Neural crest cell (in vitro differentiated cells): ENCODE measurements around the gene POLE4. TPM values are rescaled to one million over a fixed set of nuclear protein-coding genes. Genes with fewer than 3 reads are reported as not detected.

ENCODE experiments used
- DNase-seq: peaks from one replicate; pipeline ENCODE4 v3.0.0; 2021; ENCODE audit warnings: low read depth, mixed read lengths, low spot score
- H3K27ac Mint-ChIP-seq: one replicate; pipeline ENCODE4 v1.8.0; 2021; ENCODE audit warnings: mild to moderate bottlenecking, mixed read lengths; ENCODE audit not compliant: unreplicated experiment
- H3K27me3 Mint-ChIP-seq: 2 replicates; pipeline ENCODE4 v1.8.0; 2021; ENCODE audit warnings: low read depth, mild to moderate bottlenecking, mixed read lengths
- H3K36me3 Mint-ChIP-seq: 2 replicates; pipeline ENCODE4 v1.8.0; 2021; ENCODE audit warnings: low read depth, mild to moderate bottlenecking, mixed read lengths
- H3K4me1 Mint-ChIP-seq: 2 replicates; pipeline ENCODE4 v1.8.0; 2021; ENCODE audit warnings: mixed read lengths
- H3K4me3 Mint-ChIP-seq: one replicate; pipeline ENCODE4 v1.8.0; 2021; ENCODE audit warnings: mild to moderate bottlenecking, mixed read lengths
- H3K9me3 Mint-ChIP-seq: 2 replicates; pipeline ENCODE4 v1.8.0; 2021; ENCODE audit warnings: mixed read lengths
- CTCF ChIP-seq: fragments of 200-600 bp; sonication (generic); conservative IDR thresholded peaks from 2 replicates; pipeline ENCODE4 v1.5.0; 2021; ENCODE audit warnings: antibody characterized with exemption, mild to moderate bottlenecking
- total RNA-seq: library from RNA; stranded (reverse); gene quantifications from 2 replicates; pipeline ENCODE4 v1.2.1, GENCODE V29; 2021

Gene POLE4
- total RNA-seq, 1 donor from 2014 or later = 49.6 TPM

DNA sequence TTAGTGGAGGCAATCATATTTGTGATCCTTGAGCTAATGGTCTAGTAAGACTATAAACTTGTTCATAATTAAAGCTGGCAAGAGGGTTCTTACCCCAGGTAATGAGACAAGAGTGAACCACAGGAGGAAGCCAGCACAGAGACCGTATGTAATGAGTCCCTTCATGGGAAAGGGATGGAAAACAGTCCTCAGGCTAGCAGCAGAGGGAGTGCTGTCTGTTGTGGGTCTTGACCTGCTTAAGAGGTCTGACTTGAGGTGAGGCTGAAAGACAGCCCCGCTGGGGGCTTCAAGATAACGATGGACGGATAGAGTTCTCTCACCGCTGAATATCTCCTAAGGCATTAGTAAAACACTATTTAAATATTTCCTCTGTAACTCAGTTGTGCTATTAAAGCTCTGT, 16.2 kb upstream of the POLE4 start:
- peaks cover 4% of the 10 kb centered on the region for H3K36me3 Mint-ChIP-seq
- TF ChIP-seq CTCF = no peak
- H3K4me1 Mint-ChIP-seq = no peaks in the 10 kb centered on the region
- H3K27me3 Mint-ChIP-seq = no peaks in the 10 kb centered on the region
- no peaks in the 10 kb centered on the region for H3K9me3 Mint-ChIP-seq
- no peak overlapping the region for H3K27ac Mint-ChIP-seq
- H3K4me3 Mint-ChIP-seq = no peak overlapping the region
- no peak for DNase-seq

DNA sequence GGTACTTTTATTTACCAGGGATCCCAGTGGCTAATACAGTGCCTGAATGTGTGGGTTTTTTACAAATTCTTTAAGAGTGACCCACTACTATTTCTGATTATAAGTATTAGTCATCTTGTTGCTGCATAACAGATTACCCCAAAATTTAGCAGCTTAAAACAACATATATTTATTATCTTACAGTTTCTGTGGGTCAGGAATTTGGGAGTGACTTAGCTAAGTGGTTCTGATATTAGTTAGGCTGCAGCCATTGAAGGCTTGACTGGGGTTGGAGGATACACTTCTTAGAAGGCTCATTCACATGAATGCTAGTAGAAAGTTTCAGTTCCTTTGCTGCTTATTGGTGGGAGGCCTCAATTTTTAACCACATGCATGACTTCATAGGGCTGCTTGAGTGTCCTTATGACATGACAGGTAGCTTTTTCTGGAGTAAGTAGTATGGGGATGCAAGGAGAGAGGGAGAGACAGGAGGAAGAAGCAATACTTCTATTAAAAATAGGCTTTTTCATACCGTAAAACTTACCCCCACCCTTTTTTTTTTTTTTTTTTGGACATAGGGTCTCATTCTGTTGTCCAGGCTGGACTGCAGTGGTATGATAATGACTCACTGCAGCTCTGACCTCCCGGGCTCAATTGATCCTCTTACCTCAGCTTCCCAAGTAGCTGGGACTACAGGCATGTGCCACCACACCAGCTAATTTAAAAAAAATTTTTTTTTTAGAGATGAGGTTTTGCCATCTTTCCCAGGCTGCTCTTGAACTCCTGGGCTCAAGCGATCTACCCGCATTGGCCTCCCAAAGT, 13.3 kb upstream of the POLE4 start:
- DNase-seq = no peak
- TF ChIP-seq CTCF = no peak
- Mint-ChIP-seq H3K36me3 (peaks cover 21% of the 10 kb centered on the region), H3K27ac (no peak overlapping the region), H3K4me3 (no peak overlapping the region), H3K4me1 (no peaks in the 10 kb centered on the region), H3K27me3 (no peaks in the 10 kb centered on the region), H3K9me3 (peaks cover 8% of the 10 kb centered on the region)

- no peak for TF ChIP-seq CTCF
- Mint-ChIP-seq H3K4me3 (no peak overlapping the region), H3K36me3 (peaks cover 24% of the 10 kb centered on the region), H3K27ac (no peak overlapping the region), H3K4me1 (no peaks in the 10 kb centered on the region), H3K27me3 (no peaks in the 10 kb centered on the region), H3K9me3 (peaks cover 11% of the 10 kb centered on the region)
- no peak for DNase-seq
Observed at GRCh38 chr2:74945788-74946331, 12.6 kb upstream of the POLE4 start.

DNA sequence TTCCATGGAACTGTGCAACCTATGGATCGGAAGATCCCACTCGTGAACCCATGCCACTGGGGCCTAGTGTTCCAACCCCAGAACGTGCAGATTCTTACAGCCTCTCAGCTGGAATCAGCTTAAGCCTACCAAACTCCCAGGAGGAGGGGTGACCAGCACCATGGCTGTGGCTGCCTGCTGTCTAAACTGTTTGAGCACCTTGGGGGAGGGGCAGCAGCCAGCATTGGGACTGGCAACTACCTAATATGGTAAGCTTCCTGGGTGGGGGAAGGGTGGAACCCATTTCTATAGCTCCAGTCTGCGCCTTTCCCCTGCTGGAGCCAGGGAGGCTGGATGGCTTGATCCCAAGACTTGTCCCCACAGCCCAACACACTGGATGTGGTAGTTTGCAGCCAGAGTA, 10.7 kb upstream of the POLE4 start:
- TF ChIP-seq CTCF = no peak
- Mint-ChIP-seq H3K27ac (no peak overlapping the region), H3K9me3 (peaks cover 18% of the 10 kb centered on the region), H3K36me3 (peaks cover 39% of the 10 kb centered on the region), H3K4me1 (no peaks in the 10 kb centered on the region), H3K27me3 (no peaks in the 10 kb centered on the region), H3K4me3 (no peak overlapping the region)
- no peak for DNase-seq

DNA sequence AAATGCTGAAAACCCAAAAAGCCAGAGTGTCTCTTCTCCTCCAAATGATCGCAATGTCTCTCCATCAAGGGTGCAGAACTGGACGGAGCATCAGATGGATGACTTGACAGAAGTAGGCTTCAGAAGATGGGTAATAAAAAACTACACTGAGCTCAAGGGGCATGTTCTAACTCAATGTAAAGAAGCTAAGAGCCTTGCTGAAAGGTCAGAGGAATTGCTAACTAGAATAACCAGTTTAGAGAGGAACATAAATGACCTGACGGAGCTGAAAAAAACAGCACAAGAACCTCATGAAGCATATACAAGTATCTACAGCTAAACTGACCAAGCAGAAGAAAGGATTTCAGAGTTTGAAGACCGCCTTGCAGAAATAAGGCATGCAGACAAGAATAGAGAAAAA, 9.7 kb upstream of the POLE4 start:
- Mint-ChIP-seq H3K27me3 (no peaks in the 10 kb centered on the region), H3K9me3 (peaks cover 18% of the 10 kb centered on the region), H3K27ac (no peak overlapping the region), H3K4me1 (no peaks in the 10 kb centered on the region), H3K4me3 (no peak overlapping the region), H3K36me3 (peaks cover 39% of the 10 kb centered on the region)
- no peak for DNase-seq
- TF ChIP-seq CTCF = no peak
